Daoy (cell line): Measurements from ENCODE around the gene SMURF2. TPM values are rescaled to one million over a fixed set of nuclear protein-coding genes. Genes with fewer than 3 reads are reported as not detected.
"Not testable (repeated sequence)": the region's sequence is repeated elsewhere in the genome, so short reads cannot be mapped to it uniquely, and the experiment has no call there.

ENCODE experiments used
- DNase-seq: peaks from one replicate; pipeline ENCODE4 v3.0.0-alpha.2; 2015; ENCODE audit warnings: low read depth
- total RNA-seq: library from RNA; depleted of rRNA; stranded (reverse); fragments of >200 nt; shearing (Covaris generic); gene quantifications from 2 replicates; pipeline ENCODE4 v1.2.3, GENCODE V29; 2014

SMURF2 gene
- total RNA-seq, 1 experiment from 2014 or later, result 80.7 TPM

DNA sequence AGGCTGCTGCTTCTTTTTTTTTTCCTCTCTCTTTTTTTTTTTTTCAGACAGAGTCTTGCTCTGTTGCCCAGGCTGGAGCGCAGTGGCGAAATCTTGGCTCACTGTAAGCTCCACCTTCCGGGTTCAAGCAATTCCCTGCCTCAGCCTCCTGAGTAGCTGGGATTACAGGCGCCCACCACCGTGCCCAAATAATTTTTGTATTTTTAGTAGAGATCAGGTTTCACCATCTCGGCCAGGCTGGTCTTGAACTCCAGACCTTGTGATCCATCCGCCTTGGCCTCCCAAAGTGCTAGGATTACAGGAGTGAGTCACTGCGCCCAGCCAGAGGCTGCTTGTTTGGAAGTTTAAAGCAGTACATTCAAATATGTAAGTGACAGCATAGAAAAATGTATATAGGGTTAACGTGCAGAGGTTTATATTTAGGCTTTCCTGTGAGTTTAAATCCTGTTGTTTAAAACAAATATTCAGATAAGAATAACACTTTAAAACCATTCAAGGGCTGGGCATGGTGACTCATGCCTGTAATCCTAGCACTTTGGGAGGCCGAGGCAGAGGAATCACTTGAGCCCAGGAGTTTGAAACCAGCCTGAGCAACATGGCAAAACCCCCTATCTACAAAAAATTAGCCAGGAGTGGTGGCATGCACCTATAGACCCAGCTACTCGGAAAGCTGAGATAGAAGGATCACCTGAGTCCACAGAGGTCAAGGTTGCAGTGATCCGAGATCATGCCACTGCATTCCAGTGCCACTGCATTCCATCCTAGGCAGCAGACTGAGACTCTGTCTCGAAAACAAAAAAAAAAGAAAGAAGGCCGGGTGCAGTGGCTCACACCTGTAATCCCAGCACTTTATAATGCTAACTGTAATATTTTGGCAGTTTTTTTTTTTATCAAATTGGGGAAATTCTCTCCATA lies 6.0 kb upstream of the SMURF2 start:
- DNase-seq, result peak; percentile 77

DNA sequence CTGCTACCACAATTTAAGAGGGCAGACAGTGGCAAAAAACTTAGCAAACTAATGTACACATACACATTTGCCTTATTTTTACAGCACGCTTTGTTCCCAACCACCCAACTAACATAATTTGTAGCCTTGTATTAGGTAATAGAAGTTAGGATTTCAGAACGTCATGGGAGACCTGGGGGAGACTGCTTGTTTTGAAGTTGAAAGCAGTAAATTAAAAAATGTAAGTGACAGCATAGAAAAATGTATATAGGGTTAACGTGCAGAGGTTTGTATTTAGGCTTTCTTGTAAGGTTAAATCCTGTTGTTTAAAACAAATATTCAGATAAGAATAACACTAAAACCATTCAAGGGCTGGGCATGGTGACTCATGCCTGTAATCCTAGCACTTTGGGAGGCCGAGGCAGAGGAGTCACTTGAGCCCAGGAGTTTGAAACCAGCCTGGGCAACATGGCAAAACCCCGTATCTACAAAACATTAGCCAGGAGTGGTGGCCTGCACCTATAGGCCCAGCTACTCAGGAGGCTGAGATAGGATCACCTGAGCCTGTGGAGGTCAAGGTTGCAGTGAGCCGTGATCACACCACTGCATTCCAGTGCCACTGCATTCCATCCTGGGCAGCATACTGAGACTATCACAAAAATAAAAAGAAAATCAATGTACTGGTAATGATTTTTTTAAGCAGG lies 2.3 kb upstream of the SMURF2 start:
- DNase-seq, result peak; percentile 64

DNA sequence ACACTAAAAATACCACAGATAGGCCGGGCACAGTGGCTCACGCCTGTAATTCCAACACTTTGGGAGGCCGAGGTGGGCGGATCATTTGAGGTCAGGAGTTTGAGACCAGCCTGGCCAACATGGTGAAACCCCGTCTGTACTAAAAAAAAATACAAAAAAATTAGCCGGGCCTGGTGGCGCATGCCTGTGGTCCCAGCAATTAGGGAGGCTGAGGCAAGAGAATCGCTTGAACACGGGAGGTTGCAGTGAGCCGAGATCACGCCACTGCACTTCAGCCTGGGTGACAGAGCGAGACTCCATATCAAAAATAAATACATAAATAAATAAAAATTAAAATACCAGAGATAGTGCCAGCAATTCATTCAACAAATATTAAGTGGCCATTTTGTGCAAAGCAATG lies 1.7 kb upstream of the SMURF2 start:
- DNase-seq, result not testable (repeated sequence)

DNA sequence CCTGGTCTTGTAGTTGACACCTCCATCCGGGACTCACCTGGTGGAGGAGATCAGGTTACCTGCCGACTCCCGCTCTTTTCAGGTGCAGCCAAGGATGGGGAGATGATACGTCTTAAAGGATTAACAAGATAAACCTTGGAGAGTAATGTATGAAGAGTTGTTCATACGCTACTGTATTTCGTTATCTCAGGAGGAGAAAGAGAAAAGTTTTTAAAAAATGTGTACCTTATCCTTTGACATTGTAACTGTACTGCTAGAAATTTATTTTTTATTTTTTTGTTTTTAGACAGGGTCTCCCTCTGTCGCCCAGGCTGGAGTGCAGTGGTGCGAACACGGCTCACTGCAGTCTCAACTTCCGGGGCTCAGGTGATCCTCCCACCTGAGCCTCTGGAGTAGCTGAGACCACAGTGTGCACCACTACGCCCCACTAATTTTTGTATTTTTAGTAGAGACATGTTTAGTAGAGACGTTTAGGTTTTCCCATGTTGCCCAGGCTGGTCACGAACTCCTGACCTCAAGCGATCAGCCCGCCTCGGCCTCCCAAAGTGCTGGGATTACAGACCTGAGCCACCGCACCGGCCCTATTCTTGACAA lies 764 bp upstream of the SMURF2 start:
- no peak for DNase-seq

DNA sequence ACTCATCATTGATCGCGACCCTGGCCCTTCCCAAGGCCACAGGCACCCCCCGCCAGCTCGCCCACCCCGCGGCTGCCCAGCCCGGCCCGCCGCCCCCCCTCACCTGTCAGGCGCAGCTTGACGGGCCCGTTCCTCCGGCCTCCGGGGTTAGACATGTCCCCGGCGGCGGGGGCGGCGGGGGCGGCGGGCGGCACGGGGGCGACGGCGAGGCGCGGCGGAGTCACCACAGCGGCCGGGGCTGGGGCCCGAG lies 456 bp downstream of the SMURF2 start:
- DNase-seq, result no peak

DNA sequence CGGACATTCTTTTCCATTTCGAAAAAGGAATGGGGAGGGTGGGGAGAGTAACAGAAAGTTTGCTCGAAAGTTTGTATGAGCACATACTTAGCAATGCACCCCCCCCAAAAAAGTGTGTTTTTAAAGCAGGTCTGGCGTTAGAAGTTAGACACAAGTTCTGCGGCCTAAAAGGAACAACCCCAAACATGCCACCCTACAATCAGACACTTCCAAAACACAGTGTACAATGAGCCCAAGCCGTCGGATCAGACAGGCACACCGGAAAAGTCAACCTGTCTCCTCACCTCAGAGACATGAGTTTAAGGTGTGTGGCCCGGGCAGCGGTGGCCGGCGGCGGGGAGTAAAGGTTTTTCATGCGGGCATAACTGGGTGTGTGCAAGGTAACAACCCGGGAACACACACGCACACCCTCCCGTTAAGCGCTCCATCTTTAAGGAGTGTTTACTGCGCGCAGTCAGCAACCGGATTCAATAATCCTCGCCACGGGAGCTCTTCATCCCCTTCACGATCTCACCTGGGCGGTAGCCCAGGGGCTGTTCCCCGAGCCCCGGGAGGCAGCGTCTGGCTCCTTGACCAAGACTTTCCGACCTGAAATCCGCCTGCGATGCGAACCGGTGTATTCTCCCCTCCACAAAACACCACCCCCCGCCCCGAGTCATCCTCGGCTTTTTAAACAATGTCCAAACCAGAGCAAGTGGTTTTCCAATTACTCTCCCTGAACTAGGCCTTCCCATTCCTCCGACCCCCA lies 955 bp downstream of the SMURF2 start:
- peak; percentile 21 for DNase-seq

DNA sequence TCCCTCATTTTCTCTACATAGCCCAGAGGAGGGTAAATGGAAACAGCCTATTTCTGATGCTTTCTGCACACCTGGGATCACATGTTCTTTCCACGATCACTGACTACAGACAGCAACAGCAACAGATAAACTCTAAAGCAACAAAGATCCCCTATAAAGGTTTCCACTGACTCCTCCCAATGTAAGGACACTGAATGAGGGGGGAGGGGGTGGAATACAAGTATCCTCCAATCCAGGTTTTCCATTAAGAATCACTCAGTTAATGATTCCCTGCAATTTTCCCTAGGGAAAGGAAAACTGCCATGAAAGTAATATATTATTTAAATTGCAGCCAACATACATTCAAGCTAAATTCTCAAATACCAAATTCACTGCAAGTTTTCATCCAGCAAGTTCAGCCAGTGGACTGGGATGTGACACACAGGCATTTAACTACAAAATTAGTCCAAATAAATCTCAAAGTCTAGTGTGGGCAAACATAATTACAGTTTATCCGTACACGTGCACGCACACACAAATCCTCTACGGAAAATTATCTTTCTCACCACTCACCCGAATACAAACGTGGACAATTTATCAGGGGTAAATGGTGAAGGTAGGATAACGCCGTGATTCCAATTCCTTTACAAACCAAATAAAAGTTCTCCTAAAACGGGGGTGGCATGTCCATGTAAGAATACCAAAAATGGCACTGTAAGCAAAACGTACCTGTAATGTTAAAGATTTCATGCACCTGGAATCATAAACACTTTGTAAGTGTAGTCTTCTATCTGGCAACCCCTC lies 1.7 kb downstream of the SMURF2 start:
- DNase-seq, result not testable (repeated sequence)

DNA sequence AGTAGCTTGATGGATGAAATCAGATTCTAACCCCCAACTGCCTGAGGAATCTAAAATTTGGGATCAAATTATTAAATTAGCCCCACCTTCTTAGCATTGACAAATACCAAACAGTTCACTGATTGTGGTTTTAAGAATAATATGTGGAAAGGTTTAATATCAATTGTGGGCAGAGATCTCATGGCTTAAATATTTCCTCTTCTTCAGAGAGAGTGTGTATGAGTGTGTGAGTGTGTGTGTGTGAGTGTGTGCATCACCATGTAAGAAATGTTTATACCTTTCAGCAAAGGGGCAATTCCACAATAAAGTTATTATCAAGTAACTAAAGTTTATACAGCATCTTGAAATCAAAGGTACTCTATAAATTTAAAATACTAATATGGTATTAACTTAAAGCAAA lies 3.2 kb downstream of the SMURF2 start:
- DNase-seq, result peak; percentile 41

DNA sequence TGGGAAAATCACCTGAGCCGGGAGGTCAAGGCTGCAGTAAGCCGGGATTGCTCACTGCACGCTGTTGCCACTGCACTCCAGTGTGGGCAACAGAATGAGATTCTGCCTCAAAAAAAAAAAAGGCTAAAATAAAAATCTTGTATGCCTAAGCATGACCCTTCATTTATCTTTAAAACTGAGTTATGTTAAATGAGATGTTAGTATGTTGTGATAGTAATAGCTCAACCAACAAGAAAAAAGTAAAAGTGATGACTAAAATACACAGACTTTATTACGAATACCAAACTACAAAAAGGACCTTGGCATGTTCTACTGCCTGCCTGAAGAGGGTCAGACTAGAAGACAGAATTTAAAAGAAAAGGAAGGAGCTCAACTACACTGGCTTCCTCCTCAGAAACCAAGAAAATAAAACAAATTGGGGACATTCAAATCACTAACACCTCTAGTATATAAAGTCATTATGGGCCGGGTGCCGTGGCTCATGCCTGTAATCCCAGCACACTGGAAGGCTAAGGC lies 4.4 kb downstream of the SMURF2 start:
- no peak for DNase-seq

DNA sequence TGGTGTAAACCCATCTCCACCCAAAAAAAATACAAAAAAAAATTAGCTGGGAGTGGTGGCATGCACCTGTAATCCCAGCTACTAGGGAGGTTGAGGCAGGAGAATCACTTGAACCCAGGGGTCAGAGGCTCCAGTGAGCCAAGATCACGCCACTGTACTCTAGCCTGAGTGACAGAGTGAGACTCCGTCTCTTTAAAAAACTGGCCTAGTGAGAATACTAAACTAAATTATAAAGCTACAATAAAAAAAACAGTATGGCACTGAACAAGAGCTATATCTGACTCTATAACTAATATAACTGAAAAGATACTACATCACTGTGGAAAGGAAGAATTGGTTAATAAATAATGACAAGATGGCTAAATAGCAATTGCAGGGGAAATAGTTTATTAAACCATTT lies 6.4 kb downstream of the SMURF2 start:
- no peak for DNase-seq

DNA sequence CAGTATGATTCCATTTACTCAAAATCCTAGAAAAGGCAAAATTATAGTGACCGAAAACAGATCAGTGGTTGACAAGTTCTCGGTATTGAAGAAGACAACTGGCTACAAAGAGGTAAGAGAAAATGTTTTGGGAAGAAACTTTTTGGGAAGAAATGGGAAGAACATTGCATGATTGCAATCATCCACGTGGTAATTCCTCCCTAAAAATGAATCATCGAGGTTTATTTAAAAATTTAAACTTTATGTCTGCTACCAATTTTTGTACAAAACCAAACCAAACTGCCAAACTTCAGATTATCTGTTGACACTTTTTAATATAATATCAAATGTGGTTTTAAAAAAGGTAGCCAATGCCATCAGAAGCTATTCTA lies 8.1 kb downstream of the SMURF2 start:
- no peak for DNase-seq

DNA sequence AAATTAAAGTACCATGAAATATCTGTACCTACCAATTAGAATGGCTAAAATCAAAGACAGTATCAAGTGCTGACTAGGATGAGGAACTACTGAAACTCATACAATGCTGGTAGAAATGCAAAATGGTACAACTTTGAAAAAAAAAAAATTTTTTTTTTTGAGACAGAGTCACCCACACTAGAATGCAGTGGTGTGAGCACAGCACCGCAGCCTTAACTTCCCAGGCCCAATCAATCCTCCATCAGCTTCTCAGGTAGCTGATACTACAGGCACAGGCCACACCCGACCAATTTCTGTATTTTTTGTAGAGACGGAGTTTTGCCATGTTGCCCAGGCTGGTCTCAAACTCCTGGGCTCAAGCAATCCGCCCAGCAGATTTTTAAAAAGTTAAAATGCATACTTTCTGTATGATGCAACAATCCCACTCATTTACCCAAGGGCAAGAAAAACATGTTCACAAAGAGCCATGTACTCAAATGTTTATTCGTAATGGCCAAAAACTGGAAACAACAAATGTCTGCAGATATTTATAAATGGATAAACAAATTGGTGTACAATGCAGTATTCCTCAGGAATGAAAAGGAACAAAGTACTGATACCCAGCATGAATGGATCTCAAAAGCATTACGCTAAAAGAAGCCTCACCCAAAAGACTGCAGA lies 8.7 kb downstream of the SMURF2 start:
- no peak for DNase-seq

DNA sequence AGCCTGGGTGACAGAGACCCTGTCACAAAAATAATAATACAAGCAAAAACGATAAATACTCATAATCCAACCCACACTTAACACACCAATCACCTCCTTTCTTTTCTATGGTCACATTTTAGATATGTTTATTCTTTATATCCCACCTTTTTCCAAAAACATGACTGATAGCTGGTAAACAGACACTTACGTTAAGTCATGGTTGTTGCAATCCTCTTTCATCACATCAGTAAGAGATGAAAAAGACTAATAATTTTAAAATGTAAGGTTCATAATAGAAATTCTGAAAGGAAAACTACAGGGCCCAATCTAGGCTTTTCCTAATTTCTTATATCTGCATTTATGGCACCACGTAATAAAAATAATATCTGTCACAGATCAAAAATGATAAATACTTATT lies 10.2 kb downstream of the SMURF2 start:
- DNase-seq, result no peak

DNA sequence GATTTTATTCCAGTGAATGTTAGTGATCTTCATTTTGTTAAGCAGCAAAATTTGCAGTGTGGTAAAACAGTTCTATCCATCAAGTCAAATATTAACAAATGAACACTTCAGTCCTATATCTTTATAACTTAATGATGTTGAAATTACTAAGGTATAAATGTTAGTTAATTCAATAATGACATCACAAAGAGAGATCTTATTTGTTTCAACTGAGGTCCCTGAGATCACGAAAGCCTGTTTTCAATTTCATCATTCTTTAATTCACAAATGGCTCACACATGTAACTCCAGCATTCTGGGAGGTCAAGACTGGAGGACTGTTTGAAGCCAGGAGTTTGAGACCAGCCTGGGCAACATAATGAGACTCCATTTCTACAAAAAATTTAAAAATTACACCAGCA lies 13.9 kb downstream of the SMURF2 start:
- DNase-seq, result no peak

DNA sequence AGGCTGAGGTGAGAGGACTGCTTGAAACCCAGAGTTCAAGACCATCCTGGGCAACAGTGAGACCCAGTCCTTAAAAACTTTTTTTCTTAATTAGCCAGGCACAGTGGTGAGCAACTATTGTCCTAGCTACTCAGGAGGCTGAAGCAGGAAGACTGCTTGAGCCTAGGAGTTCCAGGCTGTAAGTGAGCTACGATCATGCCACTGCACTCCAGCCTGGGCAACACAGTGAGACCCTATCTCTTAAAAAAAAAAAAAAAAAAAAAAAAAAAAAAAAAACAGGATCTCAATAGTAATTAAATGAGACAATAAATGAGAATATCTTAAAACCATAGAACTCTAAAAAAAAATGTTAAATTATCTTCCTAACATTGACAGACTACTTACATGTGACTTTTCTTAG lies 14.3 kb downstream of the SMURF2 start:
- DNase-seq, result no peak

DNA sequence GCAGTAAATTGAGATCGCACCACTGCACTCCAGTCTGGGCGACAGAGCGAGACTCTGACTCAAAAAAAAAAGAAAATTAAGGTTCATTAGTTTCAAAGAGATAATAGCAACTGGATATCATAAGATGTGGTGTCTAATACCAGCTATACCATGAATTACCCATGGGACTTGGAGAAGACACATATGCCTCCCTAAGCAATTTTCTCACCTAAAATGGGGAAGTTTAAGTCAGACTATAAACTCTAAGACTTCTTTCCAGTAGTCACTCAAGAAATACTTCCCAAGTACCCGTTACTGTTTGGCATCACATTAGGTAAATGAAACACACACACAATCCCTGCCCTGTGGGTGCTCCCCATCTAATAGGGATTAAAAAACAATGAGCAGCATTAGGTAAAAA lies 22.6 kb downstream of the SMURF2 start:
- DNase-seq, result no peak

DNA sequence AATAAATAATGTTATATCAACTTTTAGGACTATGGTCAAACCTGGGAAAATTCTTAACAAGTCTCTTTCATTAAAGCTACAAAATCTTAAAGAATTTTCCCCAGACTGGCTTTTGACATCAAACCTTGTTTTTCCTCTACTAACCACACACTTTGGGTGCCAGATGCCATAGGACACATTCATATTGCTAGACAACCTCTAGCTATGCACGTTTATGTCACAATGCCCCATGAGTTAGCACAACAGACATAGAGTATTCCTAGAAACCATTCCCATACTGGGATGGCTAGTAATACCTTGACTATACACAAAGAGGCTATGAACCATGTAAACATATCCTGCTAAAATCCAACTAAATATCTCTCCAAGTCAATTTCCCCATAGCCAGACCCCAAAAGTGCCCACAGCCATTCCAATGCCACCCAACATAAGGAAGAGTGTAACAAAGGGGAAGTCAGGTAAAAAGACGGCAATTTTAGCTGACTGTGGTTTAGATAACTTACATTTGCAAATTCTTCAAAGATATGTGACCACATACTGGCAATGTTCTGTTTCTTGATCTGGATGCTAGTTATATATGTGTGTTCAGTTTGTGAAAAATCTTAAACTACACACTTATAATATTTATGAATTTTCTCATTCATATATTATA lies 23.4 kb downstream of the SMURF2 start:
- DNase-seq, result no peak

DNA sequence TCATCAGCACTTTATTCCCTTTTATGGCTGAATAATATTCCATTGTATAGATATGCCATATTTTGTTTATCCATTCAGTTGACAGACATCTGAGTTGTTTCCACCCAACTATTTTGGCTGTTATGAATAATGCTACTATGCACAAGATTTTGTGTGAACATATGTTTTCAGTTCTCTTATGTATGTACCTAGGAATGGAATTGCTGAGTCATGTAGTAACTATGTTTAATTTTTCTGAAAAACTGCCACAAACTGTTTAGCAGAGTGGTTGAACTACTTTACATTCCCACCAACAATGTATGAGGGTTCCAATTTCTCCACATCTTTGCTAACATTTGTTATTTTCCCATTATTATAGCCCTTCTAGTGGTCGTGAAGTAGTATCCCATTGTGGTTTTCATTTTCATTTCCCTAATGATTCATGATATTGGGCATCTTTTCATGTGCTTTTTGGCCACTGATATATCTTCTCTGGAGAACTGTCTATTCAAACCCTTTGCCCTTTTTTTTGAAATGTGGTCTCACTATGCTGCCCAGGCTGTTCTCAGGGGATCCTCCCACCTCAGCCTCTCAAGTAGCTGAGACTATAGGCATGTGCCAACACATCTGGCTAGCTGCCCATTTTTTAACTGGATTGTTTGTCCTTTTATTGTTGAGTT lies 26.3 kb downstream of the SMURF2 start:
- peak; percentile 43 for DNase-seq

DNA sequence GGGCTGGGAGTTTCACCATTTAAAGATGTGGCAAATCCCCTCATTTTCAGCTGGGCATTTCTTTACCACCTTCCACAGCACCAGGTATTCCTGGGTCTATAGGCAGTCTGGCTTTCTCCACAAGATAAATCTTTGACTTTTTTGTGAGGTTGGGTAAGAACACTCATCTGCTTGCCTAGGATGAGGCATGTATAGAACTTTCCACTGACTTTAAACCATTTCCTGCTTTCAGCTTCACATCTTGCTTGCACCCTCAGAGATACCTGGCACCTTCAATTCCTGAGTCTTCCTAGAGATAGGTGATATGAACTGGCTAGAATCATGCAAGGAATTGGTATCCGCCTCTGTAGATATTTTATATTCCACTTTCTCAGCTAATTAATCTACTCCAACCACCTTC lies 27.9 kb downstream of the SMURF2 start:
- no peak for DNase-seq

DNA sequence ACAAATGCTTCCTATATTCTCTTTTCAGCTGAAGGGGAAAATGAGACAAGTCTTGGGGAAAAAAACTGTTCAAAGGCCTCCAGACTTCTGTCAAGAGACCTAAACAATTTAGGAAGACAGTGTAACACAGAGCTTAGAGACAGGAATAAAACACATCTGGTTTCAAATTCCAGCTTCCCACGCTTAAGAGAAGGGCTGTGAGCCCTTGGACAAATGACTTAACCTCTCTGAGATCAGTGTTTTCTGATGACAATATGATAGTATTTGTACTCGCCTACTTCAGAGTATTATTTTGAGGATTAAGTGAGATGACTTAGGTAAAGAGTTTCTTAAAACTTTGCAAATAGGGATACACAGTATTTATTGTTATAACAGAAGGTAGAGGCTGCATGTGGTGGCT lies 29.5 kb downstream of the SMURF2 start:
- DNase-seq, result no peak
